GDM1 (cell line): ENCODE measurements around the gene LAMB4.

Experiments
- DNase-seq: peaks from one replicate; lab custom pipeline; 2025; lab: John Stamatoyannopoulos, UW

The LAMB4 gene

DNA sequence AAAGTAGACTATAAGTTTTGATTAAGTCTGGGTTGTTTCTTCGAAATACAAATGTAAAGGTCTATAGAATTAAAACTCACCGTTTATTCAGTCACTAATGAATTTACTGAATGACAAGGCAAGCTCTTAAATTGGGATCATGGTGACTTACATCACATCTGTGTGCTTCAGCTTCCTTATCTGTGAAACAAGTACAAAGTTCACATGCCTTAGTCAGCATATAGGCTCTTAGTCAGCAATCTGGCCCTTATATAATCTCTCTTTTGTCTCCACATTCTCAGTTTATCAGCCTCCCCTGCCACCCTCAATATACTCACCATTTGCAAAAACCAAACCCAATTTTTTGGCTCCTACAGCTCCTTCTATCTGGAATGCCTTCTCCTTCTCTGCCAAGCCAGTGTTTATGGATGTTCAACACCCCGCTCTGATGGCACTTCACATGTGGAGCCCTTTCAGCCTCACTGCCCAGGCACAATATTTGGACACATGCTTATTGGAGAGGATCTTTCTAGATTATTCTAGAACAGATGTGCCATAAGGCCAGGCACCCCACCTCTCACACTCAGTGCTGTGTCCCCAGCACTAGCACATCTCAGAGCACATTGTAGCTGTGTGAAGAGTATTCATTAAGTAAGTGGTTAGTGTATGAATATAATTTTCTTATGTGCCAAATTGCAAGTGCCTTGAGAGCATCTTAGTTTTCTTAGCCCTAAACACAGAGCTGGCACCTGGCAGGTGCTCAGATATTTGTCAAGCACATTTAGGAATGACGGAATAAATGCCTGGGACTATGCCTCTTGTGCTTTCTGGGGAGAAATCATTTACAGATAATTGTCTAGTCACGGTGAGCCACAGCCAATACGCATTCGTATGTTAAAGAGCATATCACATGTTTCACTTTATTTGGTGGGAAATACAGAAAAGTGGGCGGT is 117.4 kb downstream of the LAMB4 start:
- no peak for DNase-seq

- DNase-seq = no peak
These were observed 119.8 kb downstream of the LAMB4 start for GRCh38 chr7:108010377-108010776.

- DNase-seq = no peak
These were observed 120.3 kb downstream of the LAMB4 start for GRCh38 chr7:108009873-108010272.

DNA sequence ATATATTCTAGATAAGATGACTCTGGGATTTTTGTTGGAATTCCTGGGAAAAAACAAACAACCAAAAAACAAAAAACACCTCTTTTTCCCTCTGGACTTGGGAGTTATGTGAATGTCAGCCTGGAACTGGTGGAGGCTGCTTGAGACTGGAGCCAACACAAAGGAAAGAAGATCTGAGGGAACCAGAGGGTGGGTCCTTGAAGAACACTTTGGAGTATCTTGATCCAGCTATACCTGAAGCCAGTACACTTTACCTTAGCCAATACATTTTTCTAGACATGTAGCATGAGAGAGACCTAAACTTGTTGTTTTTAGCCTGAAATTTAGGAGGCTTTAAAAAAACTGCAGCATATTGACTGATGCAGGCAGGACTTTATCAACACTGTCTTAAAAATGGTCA is 121.3 kb downstream of the LAMB4 start:
- DNase-seq = no peak

DNA sequence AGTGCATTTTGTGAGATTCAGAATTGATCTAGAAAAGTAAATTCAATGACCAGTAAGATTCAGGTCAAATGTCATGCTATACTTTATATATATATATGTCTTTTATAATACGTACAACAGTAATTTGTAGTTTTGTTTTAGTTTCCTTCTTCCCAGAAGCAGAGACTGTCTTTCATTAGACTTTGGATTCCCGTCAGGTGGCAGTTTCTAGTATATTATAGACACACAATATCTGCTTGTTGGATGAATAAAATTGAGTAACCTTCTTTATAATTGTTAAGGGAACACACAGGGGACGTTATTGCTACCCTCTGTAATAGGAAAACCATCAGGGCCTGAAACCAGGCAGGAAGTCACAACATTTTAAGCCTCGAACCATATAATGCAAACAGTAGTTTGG is 121.9 kb downstream of the LAMB4 start:
- DNase-seq = no peak

DNA sequence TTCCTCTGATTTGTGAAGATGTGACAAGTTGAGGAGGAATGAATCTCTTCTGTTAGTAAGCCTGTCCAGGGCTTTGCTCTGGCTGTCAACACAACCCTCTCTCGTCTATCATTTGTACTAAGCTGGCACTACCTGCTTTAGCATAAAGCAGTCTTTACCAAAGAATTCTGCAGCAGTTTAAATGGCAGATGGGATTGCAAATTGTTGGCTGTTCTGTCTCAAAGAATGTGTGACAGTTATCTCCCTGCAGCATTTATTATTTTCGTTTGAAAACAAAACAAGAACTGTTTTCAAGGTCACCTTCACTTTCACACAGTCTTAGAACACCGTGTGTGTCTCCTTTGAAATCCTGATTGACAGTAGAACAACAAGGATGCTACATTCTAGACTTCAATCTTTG is 122.4 kb downstream of the LAMB4 start:
- no peak for DNase-seq

GRCh38 chr7:108007261-108007660 is 122.9 kb downstream of the LAMB4 start:
- no peak for DNase-seq

DNA sequence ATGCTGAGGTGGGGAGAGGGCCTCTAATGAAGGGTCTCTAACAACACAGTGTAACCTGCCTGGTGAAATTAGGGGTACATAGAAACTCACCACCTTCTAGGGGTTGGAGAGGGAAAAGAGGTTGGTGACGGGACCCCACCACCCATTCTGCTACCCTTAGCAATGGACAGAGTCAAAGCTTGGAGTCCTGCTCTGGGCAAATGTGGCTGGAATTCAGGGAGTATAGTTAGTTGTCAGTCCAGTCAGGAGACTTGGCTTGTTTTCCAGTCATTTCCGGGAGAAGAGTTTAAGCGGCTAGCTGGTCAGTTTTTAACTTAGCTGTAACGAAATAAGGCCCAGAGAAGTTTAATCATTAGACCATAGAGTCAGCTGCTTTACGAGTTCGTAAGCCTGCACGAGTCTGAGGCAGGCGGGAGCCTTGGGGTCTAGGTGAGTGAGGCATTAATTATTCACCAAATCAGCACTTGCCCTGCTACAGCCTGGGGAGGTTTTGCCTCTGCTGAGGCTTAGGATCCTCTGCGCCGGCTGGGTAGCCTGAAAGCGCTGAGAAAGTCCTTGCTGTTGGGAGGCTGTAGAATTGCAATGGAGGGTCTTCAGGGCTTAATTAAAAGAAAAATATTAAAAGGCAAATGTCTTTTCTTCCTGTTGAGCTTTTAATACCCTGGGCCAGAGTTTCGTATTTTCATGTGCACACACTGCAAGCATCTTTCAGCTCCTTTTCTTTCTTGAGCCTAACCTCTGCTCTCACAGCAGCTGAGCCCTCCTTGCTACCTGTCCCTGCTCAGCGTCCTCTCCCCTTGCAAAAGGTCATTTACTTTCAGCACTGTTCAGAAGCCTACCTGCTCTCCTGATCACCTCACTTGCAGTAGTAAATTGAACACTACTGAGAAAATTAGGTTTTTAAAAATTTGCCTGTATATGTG is 125.7 kb downstream of the LAMB4 start:
- DNase-seq = no peak

DNA sequence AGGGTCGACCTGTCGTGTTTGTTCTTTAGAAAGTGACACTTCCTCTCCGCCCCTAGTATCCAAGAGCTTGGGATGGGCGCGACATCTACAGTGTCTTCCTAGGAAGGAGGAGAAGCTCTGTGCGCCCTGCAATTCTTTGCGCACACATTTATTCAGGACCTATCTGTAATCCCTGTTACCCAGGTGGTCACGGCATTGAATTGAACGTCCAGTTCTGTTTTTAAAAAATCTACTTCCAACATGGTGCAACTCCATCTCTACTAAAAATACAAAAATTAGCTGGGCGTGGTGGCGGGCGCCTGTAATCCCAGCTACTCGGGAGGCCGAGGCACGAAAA is 126.6 kb downstream of the LAMB4 start:
- DNase-seq = no peak

- no peak for DNase-seq
These were observed 127.2 kb downstream of the LAMB4 start, which contains the start of gene LAMB1 for GRCh38 chr7:108002726-108003598. Gene LAMB1 (minus strand): TSS chr7:108003161. CDS start chr7:108002885, 276 bp downstream.

GRCh38 chr7:108001764-108002725 is 128.1 kb downstream of the LAMB4 start:
- DNase-seq = no peak

GRCh38 chr7:108000875-108001763 is 129.0 kb downstream of the LAMB4 start:
- DNase-seq = no peak

DNA sequence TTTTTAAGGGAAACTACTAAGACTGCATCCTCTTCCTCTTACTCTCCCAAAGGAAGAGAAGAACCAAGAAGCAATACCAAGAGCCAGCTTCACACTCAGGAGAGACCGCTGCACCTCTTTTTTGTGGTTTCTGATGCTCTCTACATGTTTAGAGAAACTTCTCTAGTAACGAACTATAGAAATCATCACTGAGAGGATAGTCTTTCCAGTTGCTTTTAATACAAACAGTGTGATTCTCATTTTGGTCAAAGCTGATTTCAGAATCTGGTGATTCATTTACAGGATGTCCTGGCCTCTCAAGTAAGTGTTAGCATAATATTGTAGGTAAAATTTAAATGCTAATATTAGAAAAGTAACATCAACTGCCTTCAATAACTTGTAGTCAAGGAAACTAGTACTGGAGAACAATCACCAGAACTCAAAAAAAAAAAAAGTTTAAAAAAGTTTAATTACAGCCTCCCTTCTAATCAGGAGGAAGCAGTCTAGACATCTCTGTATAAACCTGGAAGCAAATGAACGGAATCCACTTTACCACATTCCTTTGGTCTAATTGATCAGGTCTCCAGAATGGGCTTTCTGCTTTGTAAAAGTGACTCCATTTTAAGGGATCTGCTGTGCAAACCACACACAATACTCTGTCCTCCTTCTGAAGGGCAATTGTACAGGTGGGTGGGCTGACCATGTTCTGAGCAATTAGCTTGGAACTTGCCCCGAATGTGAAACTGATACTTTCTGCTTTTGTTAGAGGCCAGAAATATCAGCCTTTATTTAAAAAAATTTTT is 130.2 kb downstream of the LAMB4 start:
- no peak for DNase-seq

DNA sequence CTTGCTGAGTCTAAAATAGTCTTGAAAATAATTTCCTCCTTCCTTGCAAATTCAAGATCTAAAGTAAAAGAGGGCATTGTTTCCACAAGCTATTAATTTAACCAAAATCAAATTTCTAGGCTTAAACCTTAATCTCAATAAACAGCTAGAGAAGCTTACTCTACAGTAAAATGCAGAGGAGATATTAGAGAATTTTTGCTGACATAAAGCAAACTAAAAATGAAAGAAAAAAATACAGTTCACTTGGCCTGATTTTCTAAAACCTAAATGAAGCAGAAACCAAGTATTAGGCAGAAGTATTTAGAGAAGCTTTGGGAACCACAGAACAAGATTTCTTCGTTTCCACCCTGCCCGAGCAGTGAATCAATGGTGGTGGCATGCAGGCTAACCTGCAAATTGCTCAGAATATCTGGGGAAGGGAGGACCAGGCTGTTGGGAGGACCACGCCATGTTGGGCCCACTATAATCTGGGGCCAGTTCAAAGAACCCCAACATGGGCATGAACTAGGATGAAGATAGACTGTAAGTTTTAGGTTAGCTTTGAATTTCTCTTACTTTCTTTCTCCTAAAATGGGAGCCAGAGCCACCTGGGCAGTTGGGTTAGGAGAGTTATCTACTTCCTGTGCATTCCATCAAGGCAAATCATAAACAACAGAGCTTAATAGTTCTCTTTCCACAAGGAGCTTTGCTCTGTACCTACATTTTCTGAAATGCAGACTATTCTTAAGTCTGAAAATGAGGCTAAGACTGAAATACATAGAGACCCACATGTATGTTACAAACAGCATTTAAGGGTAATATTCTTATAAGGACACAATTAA is 131.3 kb downstream of the LAMB4 start:
- no peak for DNase-seq

DNA sequence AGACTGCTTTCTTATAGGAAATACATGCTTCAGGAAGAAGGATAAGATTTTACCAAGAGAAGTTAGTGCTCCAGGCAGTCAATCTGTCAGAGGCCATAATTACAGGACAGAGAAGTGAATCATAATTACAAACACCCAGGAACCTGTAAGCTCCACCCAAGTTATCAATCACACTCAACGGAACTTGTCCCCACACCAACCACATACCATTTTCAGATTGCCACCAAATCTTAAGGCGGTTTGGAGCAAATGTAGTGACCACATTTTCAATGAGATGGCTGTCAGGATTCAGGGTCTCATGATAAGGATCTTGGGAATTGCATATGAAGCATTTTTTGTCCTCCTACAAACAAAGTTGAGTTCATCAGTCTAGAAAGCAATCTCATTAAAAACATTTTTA is 132.0 kb downstream of the LAMB4 start:
- DNase-seq = no peak

GRCh38 chr7:107996072-107996882 is 133.9 kb downstream of the LAMB4 start:
- DNase-seq = no peak
